Measurements from ENCODE around the gene CDH4.
"Not testable (repeated sequence)": the region's sequence is repeated elsewhere in the genome, so short reads cannot be mapped to it uniquely, and the experiment has no call there.

CDH4 gene

GRCh38 chr20:61932711-61933480 lies 680.8 kb downstream of the CDH4 start:
- DNase-seq (ENCODE audit: low spot score), result no peak

- DNase-seq (ENCODE audit: low spot score), result no peak
Observed at GRCh38 chr20:61933481-61933950, 681.5 kb downstream of the CDH4 start.

GRCh38 chr20:61933951-61934715 lies 682.1 kb downstream of the CDH4 start:
- no peak for DNase-seq (ENCODE audit: low spot score)

DNA sequence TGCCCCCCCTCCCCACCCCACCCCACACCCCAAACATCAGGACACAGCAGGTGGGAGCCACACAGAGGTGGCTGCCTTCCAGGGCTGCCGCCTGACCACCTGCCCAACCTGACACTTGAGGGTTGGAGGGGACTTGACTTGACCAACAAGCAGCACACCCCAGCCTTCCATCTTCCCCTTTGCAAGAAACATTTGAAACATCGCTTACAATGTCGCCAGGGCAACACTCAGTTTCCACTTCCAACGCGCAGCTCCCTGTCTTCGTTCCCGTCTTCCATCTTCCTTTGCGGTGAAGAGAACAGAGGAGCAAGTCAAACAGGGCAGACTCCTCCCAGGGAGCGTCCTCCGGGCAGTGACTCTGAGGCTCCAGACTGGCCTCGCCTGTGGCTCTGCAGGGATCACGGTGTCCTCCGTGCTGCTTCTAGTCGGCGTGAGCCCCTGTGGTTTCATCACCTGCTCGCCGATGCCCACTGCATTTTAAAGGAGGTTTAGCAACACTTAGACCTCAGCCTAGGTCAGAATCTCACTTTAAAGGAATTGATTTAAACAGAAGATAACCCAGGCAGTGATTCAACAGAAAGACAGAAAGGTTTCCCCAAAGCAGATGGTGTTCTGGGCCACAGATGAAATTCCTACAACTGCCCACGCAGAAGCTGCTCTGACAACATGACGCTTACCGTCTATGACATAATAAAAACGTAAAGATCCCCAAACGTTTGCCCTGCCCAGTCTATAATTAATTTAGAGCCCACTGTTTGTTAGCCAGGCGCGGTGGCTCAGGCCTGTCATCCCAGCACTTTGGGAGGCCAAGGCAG lies 682.9 kb downstream of the CDH4 start:
- DNase-seq (ENCODE audit: low spot score), result no peak

DNA sequence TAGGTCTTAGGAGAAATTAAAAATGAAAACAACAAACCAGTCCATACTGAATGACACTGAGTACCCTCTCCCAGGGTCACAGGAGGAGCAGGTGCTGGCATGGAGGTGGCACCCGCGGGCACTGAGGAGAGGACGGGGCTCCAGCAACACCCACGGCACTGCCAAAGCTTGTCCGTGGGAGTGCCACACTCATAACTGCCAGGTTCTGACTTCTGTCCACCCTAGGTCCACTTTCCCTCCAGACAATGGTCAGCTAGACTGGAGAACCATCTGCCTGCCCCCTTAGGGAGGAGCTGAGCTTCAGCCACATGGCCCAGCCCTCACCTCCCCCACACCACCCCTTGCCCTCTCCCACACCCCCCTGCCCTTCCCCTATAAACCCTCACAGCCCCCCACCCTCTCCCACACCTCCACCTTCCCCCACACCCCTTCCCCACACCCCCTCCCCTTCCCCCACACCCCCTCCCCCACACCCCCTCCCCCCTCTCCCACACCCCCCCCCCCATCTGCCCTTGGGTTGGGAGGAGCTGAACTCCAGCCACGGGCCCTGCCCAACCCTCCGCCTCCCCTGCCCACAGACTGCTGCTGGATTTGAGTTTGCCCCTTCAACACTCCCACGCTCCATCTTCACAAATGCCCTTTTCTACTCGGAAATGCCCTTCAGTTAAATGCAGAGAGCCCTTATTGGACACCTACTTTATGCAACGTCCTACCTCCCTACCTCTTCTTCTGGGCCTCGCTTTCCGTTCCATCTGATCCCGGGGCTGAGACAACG lies 684.1 kb downstream of the CDH4 start:
- no peak for DNase-seq (ENCODE audit: low spot score)

DNA sequence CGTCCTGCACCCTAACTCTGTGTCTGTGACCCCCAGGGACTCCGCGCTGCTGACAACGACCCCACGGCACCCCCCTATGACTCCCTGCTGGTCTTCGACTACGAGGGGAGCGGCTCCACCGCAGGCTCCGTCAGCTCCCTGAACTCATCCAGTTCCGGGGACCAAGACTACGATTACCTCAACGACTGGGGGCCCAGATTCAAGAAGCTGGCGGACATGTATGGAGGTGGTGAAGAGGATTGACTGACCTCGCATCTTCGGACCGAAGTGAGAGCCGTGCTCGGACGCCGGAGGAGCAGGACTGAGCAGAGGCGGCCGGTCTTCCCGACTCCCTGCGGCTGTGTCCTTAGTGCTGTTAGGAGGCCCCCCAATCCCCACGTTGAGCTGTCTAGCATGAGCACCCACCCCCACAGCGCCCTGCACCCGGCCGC lies 684.7 kb downstream of the CDH4 start:
- DNase-seq (ENCODE audit: low spot score), result no peak

DNA sequence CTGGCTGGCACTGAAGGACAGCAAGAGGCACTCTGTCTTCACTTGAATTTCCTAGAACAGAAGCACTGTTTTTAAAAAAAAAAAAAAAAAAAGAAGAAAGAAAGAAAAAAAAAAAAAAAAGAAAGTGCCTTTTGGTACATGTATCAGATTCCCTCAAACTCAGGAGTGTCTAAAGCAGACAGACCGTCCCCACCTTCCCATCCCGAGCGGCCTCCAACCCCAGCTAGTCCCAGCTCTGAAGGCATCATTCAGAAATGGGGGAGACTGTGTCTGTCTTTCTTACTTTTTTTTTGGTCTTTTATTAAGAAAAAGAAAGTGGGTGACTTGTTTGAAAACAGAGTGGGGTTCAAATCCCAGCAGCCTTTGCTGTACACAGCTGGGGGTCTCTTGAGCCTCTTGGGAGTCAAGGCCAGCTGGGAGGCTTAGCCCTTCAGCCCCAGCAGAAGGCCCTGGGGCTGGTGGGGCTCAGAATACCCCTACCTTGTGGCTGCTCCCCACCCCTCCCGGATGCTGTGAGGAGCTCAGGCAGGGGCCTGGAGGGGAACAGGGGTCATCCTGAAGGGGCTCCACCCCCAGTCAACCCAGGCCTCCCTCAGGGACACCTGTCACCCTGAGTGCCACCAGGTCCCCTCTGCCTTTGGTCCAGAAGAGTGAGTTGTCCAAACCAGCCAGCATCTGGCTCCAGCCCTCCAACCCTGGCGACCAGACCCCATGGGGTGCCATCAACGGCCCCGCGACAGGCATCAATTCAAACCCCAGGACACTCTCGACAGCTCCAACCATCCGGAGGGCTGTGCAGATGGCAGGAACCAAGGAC lies 685.3 kb downstream of the CDH4 start:
- DNase-seq (ENCODE audit: low spot score), result no peak

DNA sequence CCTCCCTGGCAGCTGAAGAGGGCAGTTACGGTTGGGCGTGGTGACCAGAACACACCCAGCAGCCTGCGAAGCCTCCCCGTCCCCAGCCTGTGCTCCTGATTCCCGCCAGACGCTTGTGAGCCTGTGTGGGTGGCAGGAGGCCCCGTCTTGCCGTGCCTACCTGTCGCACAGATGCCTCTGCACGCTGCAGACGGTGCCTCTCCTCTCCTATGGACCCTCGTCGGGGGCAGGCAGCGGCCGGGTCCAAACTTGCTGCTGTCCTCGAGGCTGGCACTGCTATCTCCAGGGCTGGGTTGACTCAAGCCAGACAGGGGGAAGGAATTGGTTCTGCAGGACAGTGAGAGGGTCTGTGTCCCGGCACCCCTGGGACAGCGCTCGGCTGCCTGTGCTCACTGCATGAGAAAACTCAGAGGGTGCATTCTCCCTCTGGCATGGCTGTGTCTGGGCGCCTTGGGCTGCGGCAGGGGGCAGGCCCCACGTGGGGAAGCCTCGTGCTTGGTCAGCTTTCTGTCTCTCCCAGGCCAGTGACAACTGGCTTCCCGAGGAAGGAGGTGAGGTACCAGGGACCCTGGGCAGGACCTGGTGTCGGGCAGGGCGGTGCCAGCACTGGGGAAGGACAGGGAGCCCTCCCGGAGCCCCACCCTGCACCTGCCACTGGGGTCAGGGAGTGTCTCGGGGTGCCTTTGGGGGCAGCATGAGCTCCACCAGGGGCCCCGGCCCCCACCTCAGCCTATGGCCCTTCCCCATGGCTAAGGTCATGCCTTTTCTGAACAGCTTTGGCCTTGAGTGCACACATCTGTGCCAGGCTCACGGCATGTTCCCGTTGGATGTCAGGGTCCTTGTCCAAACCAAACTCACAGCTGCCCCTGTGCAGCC lies 686.1 kb downstream of the CDH4 start:
- no peak for DNase-seq (ENCODE audit: low spot score)

- no peak for DNase-seq (ENCODE audit: low spot score)
Observed at GRCh38 chr20:61938839-61939690, 687.0 kb downstream of the CDH4 start.

DNA sequence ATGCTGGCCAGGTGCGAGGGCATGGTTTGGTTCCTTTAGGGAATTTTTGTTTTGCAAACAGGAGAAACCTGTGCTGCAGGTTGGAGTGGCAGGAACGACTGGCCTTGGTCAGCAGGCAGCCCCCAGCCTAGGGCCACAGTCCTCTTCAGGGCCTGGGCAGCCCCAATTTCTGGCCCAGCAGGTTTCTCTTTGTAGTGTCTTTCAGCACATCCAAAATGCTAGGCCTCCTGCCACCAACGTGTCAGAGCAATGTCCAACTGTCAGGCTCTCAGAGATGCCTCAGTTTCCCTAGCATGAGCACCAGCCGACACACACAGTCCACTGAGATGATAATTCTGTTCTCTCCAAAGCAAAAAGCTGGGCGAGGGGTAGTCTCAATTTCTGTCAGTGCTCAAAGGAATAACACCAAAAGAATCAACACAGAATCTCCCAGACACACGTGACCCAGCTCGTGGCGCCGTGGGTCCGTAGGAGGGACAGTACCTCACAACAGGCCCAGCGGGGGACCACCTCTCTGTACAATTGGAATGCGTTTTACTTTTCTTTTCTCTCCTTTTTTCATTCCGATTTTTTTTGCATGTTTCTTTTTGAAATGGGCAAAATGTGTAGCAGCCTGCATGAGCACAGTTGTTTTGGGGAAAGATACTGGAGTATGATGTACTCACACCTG lies 687.8 kb downstream of the CDH4 start:
- no peak for DNase-seq (ENCODE audit: low spot score)

DNA sequence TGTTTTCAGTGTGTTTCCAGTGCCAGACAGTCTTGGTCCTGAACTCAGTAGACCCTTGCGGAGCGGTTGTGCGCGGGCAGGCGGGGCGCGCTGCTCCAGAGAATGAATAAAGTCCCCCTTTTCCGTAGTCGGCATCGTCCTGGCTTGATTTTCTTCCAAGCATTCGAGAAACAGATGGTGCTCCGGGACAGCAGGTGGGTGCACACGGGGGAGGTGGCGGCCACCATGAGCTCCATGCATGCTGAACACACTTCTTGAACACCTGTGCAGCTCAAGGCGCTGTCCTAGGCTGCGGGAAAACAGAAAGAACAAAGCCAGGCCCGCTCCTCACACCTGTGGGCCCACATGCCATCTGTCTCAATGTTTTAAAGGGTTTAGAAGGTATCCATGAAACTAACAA lies 688.4 kb downstream of the CDH4 start:
- DNase-seq (ENCODE audit: low spot score), result no peak

- DNase-seq (ENCODE audit: low spot score), result no peak
Observed at GRCh38 chr20:61940976-61941720, 689.1 kb downstream of the CDH4 start.

DNA sequence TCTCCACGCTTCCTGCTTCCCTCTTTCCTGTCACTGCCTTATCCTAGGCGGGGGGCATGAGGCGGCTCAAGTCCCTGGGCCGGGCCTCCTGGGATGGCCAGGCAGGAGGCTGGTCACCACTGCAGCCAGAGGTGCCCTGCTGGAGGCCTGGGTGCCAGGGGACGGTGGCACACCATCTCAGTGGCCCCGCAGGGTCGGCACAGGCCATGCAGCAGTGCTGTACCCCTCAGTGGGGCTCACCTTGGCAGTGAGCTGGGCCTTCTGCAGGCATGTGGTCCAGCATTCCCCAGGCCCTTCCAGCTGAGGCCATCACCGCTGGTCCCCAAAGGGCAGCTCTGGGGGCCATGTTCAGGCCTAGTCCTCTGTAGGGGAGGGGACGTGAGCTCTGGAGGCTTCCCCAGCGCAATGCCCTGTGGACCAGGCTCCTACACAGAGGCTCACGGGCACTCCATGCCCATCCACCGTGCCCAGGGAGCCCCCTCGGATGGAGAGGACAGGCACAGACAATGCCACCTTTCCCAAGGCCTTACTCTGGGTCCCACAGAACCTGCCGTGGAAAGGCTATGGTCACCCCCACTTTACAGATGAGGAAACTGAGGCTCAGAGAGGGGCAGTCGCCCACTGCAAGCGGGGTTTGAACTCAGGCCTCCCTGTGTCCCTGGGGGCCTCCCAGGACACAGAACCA lies 689.8 kb downstream of the CDH4 start:
- DNase-seq (ENCODE audit: low spot score), result no peak

DNA sequence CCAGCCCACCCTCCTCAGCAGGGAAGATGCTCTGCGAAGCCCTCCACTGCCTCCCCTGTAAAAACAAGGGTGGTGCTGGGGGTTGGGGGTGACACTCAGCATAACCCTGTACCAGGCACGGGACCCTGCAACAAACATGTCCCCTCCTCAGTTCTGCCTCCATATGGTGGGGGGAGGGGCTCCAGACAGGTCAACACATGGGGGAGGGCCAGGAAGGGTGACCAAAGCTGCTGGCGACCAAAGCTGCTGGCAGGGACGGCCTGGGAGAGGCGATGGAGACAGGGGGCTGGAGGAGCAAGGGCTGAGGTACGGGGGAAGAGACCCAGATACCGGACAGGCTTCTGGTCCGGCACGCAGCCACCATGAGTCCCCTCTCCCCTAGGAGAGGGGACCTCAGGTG lies 690.5 kb downstream of the CDH4 start:
- DNase-seq (ENCODE audit: low spot score), result no peak

DNA sequence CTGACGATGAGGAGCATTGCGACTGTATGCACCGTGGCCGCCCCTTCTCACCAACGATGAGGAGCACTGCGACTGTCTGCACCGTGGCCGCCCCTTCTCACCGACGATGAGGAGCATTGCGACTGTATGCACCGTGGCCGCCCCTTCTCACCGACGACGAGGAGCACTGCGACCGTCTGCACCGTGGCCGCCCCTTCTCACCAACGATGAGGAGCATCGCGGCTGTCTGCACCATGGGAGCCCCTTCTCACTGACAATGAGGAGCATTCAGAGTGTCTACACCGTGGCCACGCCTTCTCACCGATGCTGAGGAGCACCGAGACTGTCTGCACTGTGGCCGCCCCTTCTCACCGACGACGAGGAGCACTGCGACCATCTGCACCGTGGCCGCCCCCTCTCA lies 692.9 kb downstream of the CDH4 start:
- DNase-seq (ENCODE audit: low spot score), result not testable (repeated sequence)

- not testable (repeated sequence) for DNase-seq (ENCODE audit: low spot score)
Observed at GRCh38 chr20:61945495-61945894, 693.4 kb downstream of the CDH4 start.

- DNase-seq (ENCODE audit: low spot score), result not testable (repeated sequence)
Observed at GRCh38 chr20:61948056-61948455, 696.0 kb downstream of the CDH4 start.
